ENCODE results near the gene UNC119B. TPM values are rescaled to one million over a fixed set of nuclear protein-coding genes. Genes with fewer than 3 reads are reported as not detected.
A peak's percentile ranks its signal among the peaks of the same experiment; 100 is the strongest.

UNC119B gene
- total and polyA plus RNA-seq, 4 donors = 8.6 to 43.2 (median 25.7) TPM

- TF ChIP-seq CTCF (IDR thresholded peaks at IDR 0.05; ENCODE audit: control extremely low read depth, extremely low read depth) = no peak
- H3K4me1 ChIP-seq (ENCODE audit: control insufficient read depth in 5 of 5, insufficient read depth in 5 of 5, low read length in 5 of 5) = peaks cover 4 to 24% (median 10%) of the 10 kb centered on the region in 5 donors
- H3K27ac ChIP-seq (ENCODE audit: low read depth in 1 of 2, low read length in 1 of 2) = no peak overlapping the region
- H3K27me3 ChIP-seq (ENCODE audit: control insufficient read depth in 3 of 3, insufficient read depth in 3 of 3, low read length in 2 of 3) = no peaks in the 10 kb centered on the region
- no peaks in the 10 kb centered on the region for H3K9me3 ChIP-seq (ENCODE audit: control insufficient read depth in 4 of 4, insufficient read depth in 3 of 4, low read length in 3 of 4)
- no peak overlapping the region for H3K4me3 ChIP-seq
- 66 to 73% methylated on average over 8 of the region's 8 CpGs for WGBS, 2 donors
- H3K36me3 ChIP-seq (ENCODE audit: control insufficient read depth in 4 of 4, insufficient read depth in 4 of 4, low read length in 4 of 4) = no peaks in the 10 kb centered on the region
- ATAC-seq (ENCODE audit: insufficient read depth, low FRiP score) = no peak
- no peak for DNase-seq
- H3K9ac ChIP-seq (ENCODE audit: insufficient read depth in 1 of 2, low read length in 2 of 2) = no peak overlapping the region
Measured at GRCh38 chr12:120684523-120684932, 25.7 kb upstream of the UNC119B start.

- Histone ChIP-seq H3K9me3 (ENCODE audit: control insufficient read depth in 4 of 4, insufficient read depth in 3 of 4, low read length in 3 of 4) (no peaks in the 10 kb centered on the region), H3K36me3 (ENCODE audit: control insufficient read depth in 4 of 4, insufficient read depth in 4 of 4, low read length in 4 of 4) (no peaks in the 10 kb centered on the region), H3K27ac (ENCODE audit: low read depth in 1 of 2, low read length in 1 of 2) (peak overlapping the region in 1 of 2 donors; percentile 10), H3K27me3 (ENCODE audit: control insufficient read depth in 3 of 3, insufficient read depth in 3 of 3, low read length in 2 of 3) (no peaks in the 10 kb centered on the region), H3K4me3 (no peak overlapping the region), H3K9ac (ENCODE audit: insufficient read depth in 1 of 2, low read length in 2 of 2) (no peak overlapping the region), H3K4me1 (ENCODE audit: control insufficient read depth in 5 of 5, insufficient read depth in 5 of 5, low read length in 5 of 5) (peaks cover 5 to 32% (median 17%) of the 10 kb centered on the region in 5 donors)
- ATAC-seq (ENCODE audit: insufficient read depth, low FRiP score) (no peak), DNase-seq (no peak)
- WGBS, 2 donors = 35 to 58% methylated on average over 3 of the region's 3 CpGs
- no peak for TF ChIP-seq CTCF (IDR thresholded peaks at IDR 0.05; ENCODE audit: control extremely low read depth, extremely low read depth)
Measured at GRCh38 chr12:120685522-120685921, 24.7 kb upstream of the UNC119B start.

- 0% methylated on average over 46 of the region's 46 CpGs for WGBS, 2 donors
- H3K36me3 ChIP-seq (ENCODE audit: control insufficient read depth in 4 of 4, insufficient read depth in 4 of 4, low read length in 4 of 4) = no peaks in the 10 kb centered on the region
- H3K4me3 ChIP-seq = peak overlapping the region; percentile 48
- no peaks in the 10 kb centered on the region for H3K9me3 ChIP-seq (ENCODE audit: control insufficient read depth in 4 of 4, insufficient read depth in 3 of 4, low read length in 3 of 4)
- H3K4me1 ChIP-seq (ENCODE audit: control insufficient read depth in 5 of 5, insufficient read depth in 5 of 5, low read length in 5 of 5) = peaks cover 7 to 37% (median 20%) of the 10 kb centered on the region in 5 donors
- no peak for TF ChIP-seq CTCF (IDR thresholded peaks at IDR 0.05; ENCODE audit: control extremely low read depth, extremely low read depth)
- ATAC-seq (ENCODE audit: insufficient read depth, low FRiP score) (peak; percentile 89), DNase-seq (peak; percentile 98 to 99 (median 99))
- peak overlapping the region; percentile 91 for H3K27ac ChIP-seq (ENCODE audit: low read depth in 1 of 2, low read length in 1 of 2)
- no peaks in the 10 kb centered on the region for H3K27me3 ChIP-seq (ENCODE audit: control insufficient read depth in 3 of 3, insufficient read depth in 3 of 3, low read length in 2 of 3)
- peak overlapping the region in 1 of 2 donors; percentile 75 for H3K9ac ChIP-seq (ENCODE audit: insufficient read depth in 1 of 2, low read length in 2 of 2)
Measured at GRCh38 chr12:120686151-120686689, 24.0 kb upstream of the UNC119B start.
